Eye (tissue), 1 donor: ENCODE results near the gene RNMT.
"Not testable (repeated sequence)": the region's sequence is repeated elsewhere in the genome, so short reads cannot be mapped to it uniquely, and the experiment has no call there.

Source experiments
- DNase-seq: peaks from one replicate; pipeline ENCODE4 v3.0.0-alpha.2; 2015

RNMT gene

GRCh38 chr18:13726232-13726971 lies at the start of gene RNMT, which contains the start of gene FAM210A:
Gene RNMT, plus strand, starts transcription at chr18:13726673. Its CDS starts 4,845 bp downstream, at chr18:13731518.
Gene FAM210A, minus strand, starts transcription at chr18:13726558. Its CDS starts 44,481 bp downstream, at chr18:13682077.
- DNase-seq, result peak; percentile 98

- not testable (repeated sequence) for DNase-seq
Measured at GRCh38 chr18:13677350-13677749, 49.1 kb upstream of the RNMT start.

GRCh38 chr18:13680612-13681011 lies 45.9 kb upstream of the RNMT start:
- no peak for DNase-seq

- no peak for DNase-seq
Measured at GRCh38 chr18:13681701-13682100, 44.8 kb upstream of the RNMT start.

GRCh38 chr18:13684546-13684945 lies 41.9 kb upstream of the RNMT start:
- no peak for DNase-seq

GRCh38 chr18:13688191-13689136 lies 38.0 kb upstream of the RNMT start:
- no peak for DNase-seq

- DNase-seq, result not testable (repeated sequence)
Measured at GRCh38 chr18:13690060-13690459, 36.4 kb upstream of the RNMT start.

- not testable (repeated sequence) for DNase-seq
Measured at GRCh38 chr18:13695337-13695736, 31.1 kb upstream of the RNMT start.

GRCh38 chr18:13696961-13697360 lies 29.5 kb upstream of the RNMT start:
- DNase-seq, result no peak

- DNase-seq, result no peak
Measured at GRCh38 chr18:13700153-13700552, 26.3 kb upstream of the RNMT start.

- peak; percentile 34 for DNase-seq
Measured at GRCh38 chr18:13703899-13704298, 22.6 kb upstream of the RNMT start.

GRCh38 chr18:13710414-13710831 lies 16.1 kb upstream of the RNMT start:
- no peak for DNase-seq

GRCh38 chr18:13712400-13713131 lies 13.9 kb upstream of the RNMT start:
- no peak for DNase-seq

- DNase-seq, result no peak
Measured at GRCh38 chr18:13713455-13714055, 12.9 kb upstream of the RNMT start.

GRCh38 chr18:13715330-13715729 lies 11.1 kb upstream of the RNMT start:
- DNase-seq, result no peak

- DNase-seq, result no peak
Measured at GRCh38 chr18:13716916-13717315, 9.6 kb upstream of the RNMT start.

- no peak for DNase-seq
Measured at GRCh38 chr18:13720123-13720522, 6.3 kb upstream of the RNMT start.

GRCh38 chr18:13720847-13721246 lies 5.6 kb upstream of the RNMT start:
- DNase-seq, result no peak

- no peak for DNase-seq
Measured at GRCh38 chr18:13725566-13726231, 774 bp upstream of the RNMT start.

GRCh38 chr18:13726972-13727331 lies 479 bp downstream of the RNMT start:
- DNase-seq, result no peak

GRCh38 chr18:13730481-13730880 lies 4.0 kb downstream of the RNMT start:
- DNase-seq, result no peak

GRCh38 chr18:13735681-13736080 lies 9.2 kb downstream of the RNMT start:
- no peak for DNase-seq
